A673 (cell line): Measurements from ENCODE around the gene OSBP2. TPM values are rescaled to one million over a fixed set of nuclear protein-coding genes. Genes with fewer than 3 reads are reported as not detected.

Source experiments
- BruUV-seq: library from RNA; stranded (reverse); fragments of 400-500 nt; replicated peaks from 2 replicates; lab custom pipeline; 2021; lab: Mats Ljungman, UMichigan
- CTCF ChIA-PET: fragments of 300-600 bp; sonication (Branson Sonifier 250); formaldehyde crosslinking; loops from one replicate; lab custom pipeline; 2022; ENCODE audit warnings: antibody characterized with exemption; lab: Charles Lee
- POLR2A ChIA-PET: fragments of 300-600 bp; sonication (Branson Sonifier 250); formaldehyde crosslinking; loops from one replicate; lab custom pipeline; 2022; ENCODE audit warnings: antibody characterized with exemption; ENCODE audit not compliant: low non-redundant PET; lab: Charles Lee
- DNase-seq: peaks from one replicate; pipeline ENCODE4 v3.0.0-alpha.2; 2015; ENCODE audit warnings: low spot score
- H3K27ac ChIP-seq: fragments of 200-600 bp; sonication (generic); 2 replicates; pipeline ENCODE4 v1.5.1; 2016; ENCODE audit warnings: mixed run types, low read depth, mild to moderate bottlenecking, mixed read lengths, antibody characterized with exemption, low read length; ENCODE audit not compliant: poor library complexity, severe bottlenecking
- H3K27me3 ChIP-seq: fragments of 200-600 bp; sonication (generic); replicated peaks from 2 replicates; pipeline ENCODE4 v1.6.1; 2017; ENCODE audit warnings: mixed run types, low read depth, mild to moderate bottlenecking, mixed read lengths, antibody characterized with exemption, low read length; ENCODE audit not compliant: insufficient read depth, poor library complexity
- H3K36me3 ChIP-seq: fragments of 200-600 bp; sonication (generic); 2 replicates; pipeline ENCODE4 v1.6.1; 2016; ENCODE audit warnings: mixed run types, mild to moderate bottlenecking, mixed read lengths, antibody characterized with exemption, low read length; ENCODE audit not compliant: insufficient read depth, poor library complexity, severe bottlenecking
- H3K4me1 ChIP-seq: fragments of 200-600 bp; sonication (generic); 2 replicates; pipeline ENCODE4 v1.6.1; 2017; ENCODE audit warnings: mixed run types, mild to moderate bottlenecking, mixed read lengths, antibody characterized with exemption, low read length; ENCODE audit not compliant: insufficient read depth, poor library complexity, severe bottlenecking
- H3K4me3 ChIP-seq: fragments of 200-600 bp; sonication (generic); 2 replicates; pipeline ENCODE4 v1.5.1; 2016; ENCODE audit warnings: low read depth, mixed run types, mild to moderate bottlenecking, mixed read lengths, low read length; ENCODE audit not compliant: poor library complexity, severe bottlenecking
- H3K9me3 ChIP-seq: fragments of 200-600 bp; sonication (generic); 2 replicates; pipeline ENCODE4 v1.6.1; 2016; ENCODE audit warnings: mixed run types, low read depth, mild to moderate bottlenecking, mixed read lengths, antibody characterized with exemption, low read length; ENCODE audit not compliant: poor library complexity, severe bottlenecking
- EZH2 ChIP-seq: fragments of 200-600 bp; sonication (generic); IDR thresholded peaks from 2 replicates; pipeline ENCODE4 v1.6.1; 2017; ENCODE audit warnings: borderline replicate concordance, low read depth, mild to moderate bottlenecking, mixed read lengths, antibody characterized with exemption, low read length; ENCODE audit not compliant: poor library complexity, severe bottlenecking
- intact Hi-C: fragments of 100-400 bp; cut with micrococcal nuclease; formaldehyde crosslinking; loops from one replicate; pipeline ENCODE4 v1.10.0; 2022; ENCODE audit not compliant: unreplicated experiment
- total RNA-seq: library from RNA; stranded (reverse); gene quantifications from 2 replicates; pipeline ENCODE4 v1.2.3, GENCODE V29; 2021
- TF ChIP-seq, protein P1 (sequence below): fragments of 300-800, 200-600 bp; sonication (generic); conservative IDR thresholded peaks from 2 replicates; pipeline ENCODE4 v1.5.1; 2017; ENCODE audit warnings: low read depth, mild to moderate bottlenecking, antibody characterized with exemption, low read length, moderate library complexity, mixed read lengths

Gene OSBP2
- total RNA-seq, 1 experiment from 2014 or later, result 1.8 TPM

GRCh38 chr22:30889268-30889995, 194.8 kb downstream of the OSBP2 start:
- intact Hi-C loops, result no loop called here
- Histone ChIP-seq H3K4me1 (no peaks in the 10 kb centered on the region), H3K9me3 (no peaks in the 10 kb centered on the region), H3K4me3 (no peak overlapping the region), H3K27me3 (no peaks in the 10 kb centered on the region), H3K27ac (no peak overlapping the region), H3K36me3 (no peaks in the 10 kb centered on the region)
- ChIA-PET POLR2A (no interaction called here), CTCF (no interaction called here)
- BruUV-seq, result no TSS peak
- no peak for TF ChIP-seq EZH2
- TF ChIP-seq, protein P1, sequence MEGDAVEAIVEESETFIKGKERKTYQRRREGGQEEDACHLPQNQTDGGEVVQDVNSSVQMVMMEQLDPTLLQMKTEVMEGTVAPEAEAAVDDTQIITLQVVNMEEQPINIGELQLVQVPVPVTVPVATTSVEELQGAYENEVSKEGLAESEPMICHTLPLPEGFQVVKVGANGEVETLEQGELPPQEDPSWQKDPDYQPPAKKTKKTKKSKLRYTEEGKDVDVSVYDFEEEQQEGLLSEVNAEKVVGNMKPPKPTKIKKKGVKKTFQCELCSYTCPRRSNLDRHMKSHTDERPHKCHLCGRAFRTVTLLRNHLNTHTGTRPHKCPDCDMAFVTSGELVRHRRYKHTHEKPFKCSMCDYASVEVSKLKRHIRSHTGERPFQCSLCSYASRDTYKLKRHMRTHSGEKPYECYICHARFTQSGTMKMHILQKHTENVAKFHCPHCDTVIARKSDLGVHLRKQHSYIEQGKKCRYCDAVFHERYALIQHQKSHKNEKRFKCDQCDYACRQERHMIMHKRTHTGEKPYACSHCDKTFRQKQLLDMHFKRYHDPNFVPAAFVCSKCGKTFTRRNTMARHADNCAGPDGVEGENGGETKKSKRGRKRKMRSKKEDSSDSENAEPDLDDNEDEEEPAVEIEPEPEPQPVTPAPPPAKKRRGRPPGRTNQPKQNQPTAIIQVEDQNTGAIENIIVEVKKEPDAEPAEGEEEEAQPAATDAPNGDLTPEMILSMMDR, result no peak
- DNase-seq, result no peak

GRCh38 chr22:30889996-30890480, 195.4 kb downstream of the OSBP2 start:
- TF ChIP-seq, protein P1, result no peak
- no peak for TF ChIP-seq EZH2
- CTCF ChIA-PET, result no interaction called here
- BruUV-seq, result no TSS peak
- H3K4me1 ChIP-seq, result no peaks in the 10 kb centered on the region
- no peak overlapping the region for H3K4me3 ChIP-seq
- DNase-seq, result no peak
- H3K9me3 ChIP-seq, result no peaks in the 10 kb centered on the region
- POLR2A ChIA-PET, result no interaction called here
- H3K36me3 ChIP-seq, result no peaks in the 10 kb centered on the region
- no peak overlapping the region for H3K27ac ChIP-seq
- no peaks in the 10 kb centered on the region for H3K27me3 ChIP-seq
- intact Hi-C loops, result no loop called here

DNA sequence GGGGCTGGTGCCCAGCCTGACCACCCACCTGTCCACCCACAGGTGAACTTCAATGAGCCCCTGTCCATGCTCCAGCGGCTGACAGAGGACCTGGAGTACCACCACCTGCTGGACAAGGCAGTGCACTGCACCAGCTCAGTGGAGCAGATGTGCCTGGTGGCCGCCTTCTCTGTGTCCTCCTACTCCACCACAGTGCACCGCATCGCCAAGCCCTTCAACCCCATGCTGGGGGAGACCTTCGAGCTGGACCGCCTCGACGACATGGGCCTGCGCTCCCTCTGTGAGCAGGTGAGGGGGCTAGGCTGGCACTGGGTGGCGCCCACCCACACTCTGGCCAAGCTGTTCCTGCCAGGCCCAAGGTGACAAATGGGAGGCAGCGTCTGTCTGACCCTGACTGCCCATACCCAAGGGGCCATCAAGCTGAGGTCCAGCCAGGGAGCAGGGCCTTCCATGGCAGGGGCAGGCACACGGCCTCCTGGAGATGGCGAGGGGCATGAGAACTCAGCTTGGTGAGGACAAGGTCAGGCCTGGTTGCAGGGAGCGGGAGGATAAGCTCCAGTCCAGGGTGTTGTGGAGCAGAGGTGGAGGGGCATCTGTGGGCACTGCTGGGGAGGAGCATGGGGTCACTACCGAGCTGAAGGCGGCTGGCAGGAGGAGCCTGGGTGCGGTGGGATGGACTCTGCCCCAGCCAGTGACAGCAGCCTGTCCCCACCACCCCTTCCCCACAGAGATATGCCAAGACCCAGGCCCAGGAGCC, 196.2 kb downstream of the OSBP2 start:
- Histone ChIP-seq H3K9me3 (no peaks in the 10 kb centered on the region), H3K4me1 (no peaks in the 10 kb centered on the region), H3K36me3 (no peaks in the 10 kb centered on the region), H3K4me3 (no peak overlapping the region), H3K27ac (no peak overlapping the region), H3K27me3 (no peaks in the 10 kb centered on the region)
- POLR2A ChIA-PET, result no interaction called here
- intact Hi-C loops, result no loop called here
- TF ChIP-seq EZH2, result no peak
- TF ChIP-seq, protein P1, result peak; percentile 86
- peak; percentile 15 for DNase-seq
- no TSS peak for BruUV-seq
- CTCF ChIA-PET, result interaction anchor here (0.6 to 0.8 kb wide), 3 partner anchors 29 to 289 kb away, joined by 3 to 4 read pairs (median 3); no protein-coding TSS in a partner anchor
